ENCODE results near the gene ARRDC2.
"Not testable (repeated sequence)": the region's sequence is repeated elsewhere in the genome, so short reads cannot be mapped to it uniquely, and the experiment has no call there.

The ARRDC2 gene

GRCh38 chr19:18020212-18021085 is 12.5 kb downstream of the ARRDC2 start:
- DNase-seq, result no peak

- peak; percentile 85 for DNase-seq
Observed at GRCh38 chr19:18021121-18021755, 13.3 kb downstream of the ARRDC2 start.

- DNase-seq, result peak; percentile 91
Observed at GRCh38 chr19:18023622-18024251, 15.8 kb downstream of the ARRDC2 start.

- DNase-seq, result no peak
Observed at GRCh38 chr19:18027151-18027550, 19.2 kb downstream of the ARRDC2 start.

- DNase-seq, result peak; percentile 58
Observed at GRCh38 chr19:18029617-18030338, 21.8 kb downstream of the ARRDC2 start.

DNA sequence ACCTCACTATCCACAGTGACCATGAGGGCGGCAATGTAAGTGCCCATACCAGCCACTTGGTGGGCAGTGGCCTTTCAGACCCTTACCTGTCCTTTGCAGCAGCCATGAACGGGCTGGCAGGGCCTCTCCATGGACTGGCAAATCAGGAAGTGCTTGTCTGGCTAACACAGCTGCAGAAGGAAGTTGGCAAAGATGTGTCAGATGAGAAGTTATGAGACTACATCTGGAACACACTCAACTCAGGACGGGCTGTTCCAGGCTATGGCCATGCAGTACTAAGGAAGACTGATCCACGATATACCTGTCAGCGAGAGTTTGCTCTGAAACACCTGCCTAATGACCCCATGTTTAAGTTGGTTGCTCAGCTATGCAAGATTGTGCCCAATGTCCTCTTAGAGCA is 23.4 kb downstream of the ARRDC2 start:
- peak; percentile 53 for DNase-seq

- not testable (repeated sequence) for DNase-seq
Observed at GRCh38 chr19:18032102-18032501, 24.1 kb downstream of the ARRDC2 start.

- DNase-seq, result no peak
Observed at GRCh38 chr19:18041054-18041453, 33.1 kb downstream of the ARRDC2 start.

DNA sequence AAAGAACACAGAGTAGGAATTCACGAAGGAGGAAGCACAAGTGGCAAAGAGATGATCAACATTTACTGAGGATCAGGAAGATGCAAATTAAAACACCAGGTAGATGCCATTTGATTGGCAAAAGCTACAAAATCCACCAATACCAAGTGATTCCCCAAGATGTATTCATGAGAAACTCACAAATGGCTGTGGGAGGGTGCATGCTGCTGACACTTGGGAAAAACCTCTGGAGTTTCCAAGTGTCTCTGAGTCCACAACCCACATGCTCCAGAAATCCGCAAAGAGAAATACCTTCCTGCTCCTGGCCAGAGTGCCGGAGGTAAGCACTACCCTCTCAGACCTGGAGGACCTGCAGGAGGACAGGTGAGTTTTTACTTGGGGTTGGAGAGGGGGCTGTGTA is 35.7 kb downstream of the ARRDC2 start:
- no peak for DNase-seq

DNA sequence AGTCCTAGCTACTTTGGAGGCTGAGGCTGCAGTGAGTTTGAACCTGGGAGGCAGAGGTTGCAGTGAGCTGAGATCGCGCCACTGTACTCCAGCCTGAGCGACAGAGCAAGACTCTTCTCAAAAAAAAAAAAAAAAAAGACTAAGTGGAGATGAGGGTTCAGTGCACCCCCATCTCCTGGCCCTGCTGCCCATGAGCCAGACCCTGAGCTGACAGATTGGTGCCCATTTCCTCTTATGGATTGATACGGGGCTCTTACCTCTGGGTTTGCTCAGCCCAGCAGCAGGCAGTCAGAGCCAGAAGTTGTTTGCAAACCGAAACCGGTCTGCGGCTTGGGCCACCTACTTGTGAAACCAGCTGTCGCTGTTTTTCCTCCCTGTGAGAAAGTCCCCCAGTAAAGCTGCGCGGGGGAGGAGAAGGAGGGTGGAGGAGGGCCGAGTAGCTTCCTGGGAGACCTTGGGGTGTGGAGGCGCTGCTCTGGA is 36.9 kb downstream of the ARRDC2 start:
- peak; percentile 87 for DNase-seq

GRCh38 chr19:18045307-18046050 is 37.5 kb downstream of the ARRDC2 start:
- DNase-seq, result no peak

DNA sequence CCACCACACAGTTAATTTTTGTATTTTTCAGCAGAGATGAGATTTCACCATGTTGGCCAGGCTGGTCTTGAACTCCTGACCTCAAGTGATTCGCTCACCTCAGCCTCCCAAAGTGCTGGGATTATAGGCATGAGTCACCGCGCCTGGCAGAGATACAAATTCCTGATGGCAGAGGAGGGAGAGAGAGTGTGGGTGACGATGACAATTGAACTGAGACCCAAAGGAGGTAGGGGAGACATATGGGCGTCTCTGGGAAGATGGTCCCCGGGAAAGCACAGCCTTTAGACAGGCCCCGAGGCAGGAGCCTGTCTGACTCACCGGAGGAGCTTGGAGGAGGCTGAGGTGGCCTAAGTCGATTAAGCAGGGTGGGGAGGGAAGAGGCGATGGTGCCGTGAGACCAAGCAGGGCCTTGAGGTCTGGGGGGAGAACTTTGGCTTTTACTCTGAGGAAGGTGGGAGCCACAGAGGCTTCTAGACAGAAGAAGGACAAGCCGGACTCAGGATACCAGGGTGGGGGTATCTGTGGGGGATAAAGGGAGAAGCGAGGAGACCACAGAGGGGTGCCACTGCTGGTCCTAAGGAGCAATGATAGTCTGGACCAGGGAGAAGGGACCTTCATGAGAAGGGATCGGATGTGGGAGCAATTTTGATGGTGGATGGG is 38.2 kb downstream of the ARRDC2 start:
- no peak for DNase-seq

GRCh38 chr19:18049385-18049784 is 41.4 kb downstream of the ARRDC2 start:
- no peak for DNase-seq

GRCh38 chr19:18051887-18052286 is 43.9 kb downstream of the ARRDC2 start:
- DNase-seq, result no peak

GRCh38 chr19:18053576-18054219 is 45.7 kb downstream of the ARRDC2 start:
- peak; percentile 34 for DNase-seq

- no peak for DNase-seq
Observed at GRCh38 chr19:18055967-18056366, 48.0 kb downstream of the ARRDC2 start.

- DNase-seq, result no peak
Observed at GRCh38 chr19:18057557-18057956, 49.6 kb downstream of the ARRDC2 start.

DNA sequence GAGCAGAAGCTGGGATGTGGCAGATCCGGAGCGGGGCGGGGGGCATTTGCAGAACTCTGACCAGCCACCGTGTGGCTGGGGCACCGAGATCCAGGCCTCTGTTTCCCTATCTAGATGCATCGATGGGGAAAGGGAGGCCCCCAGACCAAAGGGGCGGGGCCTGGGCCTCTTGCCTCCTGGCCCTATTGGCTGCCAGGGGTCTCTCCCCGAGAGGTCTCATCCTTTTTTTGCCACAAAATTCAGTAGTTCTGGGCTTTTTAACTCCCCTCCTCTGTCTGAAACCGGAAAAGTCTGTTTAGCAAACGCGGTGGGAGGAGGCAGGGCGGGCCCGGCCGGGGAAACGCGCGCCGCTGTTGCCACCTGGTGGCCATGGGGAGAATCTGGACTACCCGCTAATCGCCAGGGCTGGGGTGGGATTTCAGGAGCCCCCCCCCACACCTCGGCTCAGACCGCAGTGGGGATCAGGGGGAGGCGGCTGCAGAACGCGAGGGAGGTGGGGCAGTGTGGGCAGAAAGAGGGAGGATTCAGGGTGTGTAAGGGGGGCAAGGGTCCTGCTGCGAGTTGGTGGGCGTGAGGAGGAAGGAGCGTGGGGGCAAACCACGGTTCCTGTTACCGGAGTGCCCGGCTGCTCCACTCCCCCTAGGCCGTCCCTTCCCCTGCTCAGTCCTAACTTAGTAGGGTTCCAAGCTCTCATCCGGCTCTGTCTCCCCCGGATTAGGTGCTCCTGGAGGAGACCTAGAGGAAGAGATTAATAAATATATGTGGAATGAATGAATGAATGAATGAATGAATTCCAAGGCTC is 50.4 kb downstream of the ARRDC2 start:
- peak; percentile 91 for DNase-seq

DNA sequence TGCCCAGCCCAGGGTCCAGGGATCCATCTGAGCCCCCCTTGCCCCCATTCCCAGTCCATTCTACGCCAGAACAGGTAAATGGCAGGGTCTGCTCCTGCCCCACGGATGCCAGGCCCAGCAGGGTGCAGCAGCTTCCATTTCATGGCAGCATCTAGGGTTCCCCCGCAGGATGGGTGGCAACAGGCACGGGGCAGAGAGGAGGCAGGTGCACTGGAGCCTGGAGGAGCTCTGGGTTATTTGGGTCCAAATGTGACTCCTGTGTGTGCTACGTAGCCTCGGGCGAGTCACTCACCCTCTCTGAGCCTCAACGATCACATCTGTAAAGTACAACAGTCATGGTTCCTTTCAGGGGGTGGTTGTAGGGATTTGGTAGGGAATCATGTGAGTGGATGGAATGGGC is 51.3 kb downstream of the ARRDC2 start:
- no peak for DNase-seq

GRCh38 chr19:18059902-18060301 is 51.9 kb downstream of the ARRDC2 start:
- no peak for DNase-seq

All from hematopoietic multipotent progenitor cell treated with erythropoietin and hydrocortisone succinate and interleukin-3 and kit ligand, for 4 days (in vitro differentiated cells).